Measurements from ENCODE around the gene DAZL.

DAZL gene

DNA sequence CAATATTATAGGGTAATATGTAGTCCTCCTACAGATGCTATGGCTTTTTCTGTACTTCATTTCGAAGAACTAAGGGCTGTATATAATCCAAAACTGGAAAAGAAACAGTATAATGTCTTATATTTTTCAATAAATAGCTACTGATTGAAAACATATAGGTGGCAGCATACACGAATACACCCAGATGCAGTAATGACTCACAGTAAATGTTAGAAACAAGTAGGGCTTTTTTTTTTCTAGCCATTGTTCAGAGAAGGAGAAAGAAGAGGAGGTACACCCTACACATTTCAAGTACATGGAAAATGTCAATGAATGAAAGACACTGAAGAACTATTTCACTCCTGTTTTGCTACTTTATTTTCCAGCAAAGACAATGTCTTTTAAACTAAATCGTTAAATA, 9.4 kb downstream of the DAZL start:
- DNase-seq, result no peak

DNA sequence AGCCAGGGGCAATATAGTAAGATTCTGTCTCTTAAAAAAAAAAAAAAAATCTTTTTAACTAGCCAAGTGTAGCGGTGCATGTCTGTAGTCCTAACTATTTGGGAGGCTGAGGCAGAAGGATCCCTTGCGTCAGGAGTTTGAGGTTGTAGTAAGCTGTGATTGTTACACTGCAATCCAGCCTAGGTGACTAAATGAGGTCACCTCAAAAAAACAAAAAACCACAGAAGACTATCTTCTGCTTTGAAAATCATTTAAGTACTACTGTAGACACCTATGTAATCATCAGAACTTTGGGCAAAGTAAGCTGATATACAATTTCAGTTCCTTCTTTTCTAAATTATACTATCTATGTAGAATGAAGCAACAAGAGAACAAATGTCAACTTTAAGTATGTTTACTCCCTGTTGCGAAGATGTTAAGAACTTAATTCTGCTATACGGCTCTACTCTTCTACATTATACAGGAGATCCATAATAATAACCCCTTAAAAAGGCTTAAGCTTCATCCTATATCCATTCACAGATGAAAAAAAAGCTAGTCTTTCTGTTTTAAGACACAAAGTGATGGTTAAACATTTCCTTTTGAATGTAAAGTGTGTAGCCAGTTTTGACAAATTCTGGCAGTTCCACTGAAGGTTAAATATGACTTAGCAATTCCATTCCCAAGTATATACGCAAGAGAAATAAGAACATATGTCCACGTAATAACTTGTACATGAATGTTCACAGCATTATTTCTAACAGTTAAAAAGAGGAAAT, 15.2 kb downstream of the DAZL start:
- no peak for DNase-seq

DNA sequence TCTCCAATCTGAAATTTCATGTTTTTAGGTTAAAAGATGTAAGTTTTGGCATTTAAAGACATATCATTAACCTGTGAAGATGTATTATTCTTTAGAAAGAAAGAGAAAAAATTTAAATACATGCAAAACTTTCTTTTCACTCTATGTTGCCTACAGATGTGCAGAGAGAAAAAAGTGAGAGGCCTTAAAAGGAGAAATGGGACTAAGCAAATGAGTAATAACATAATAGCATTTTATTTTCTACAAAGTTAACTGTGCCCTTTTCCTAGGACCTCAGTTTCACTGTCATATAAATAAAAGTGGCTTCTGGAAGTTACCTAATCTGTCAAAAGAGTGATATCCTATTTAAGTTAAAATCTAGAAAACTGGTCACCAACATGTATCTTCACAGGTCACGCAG, 16.1 kb downstream of the DAZL start:
- no peak for DNase-seq

DNA sequence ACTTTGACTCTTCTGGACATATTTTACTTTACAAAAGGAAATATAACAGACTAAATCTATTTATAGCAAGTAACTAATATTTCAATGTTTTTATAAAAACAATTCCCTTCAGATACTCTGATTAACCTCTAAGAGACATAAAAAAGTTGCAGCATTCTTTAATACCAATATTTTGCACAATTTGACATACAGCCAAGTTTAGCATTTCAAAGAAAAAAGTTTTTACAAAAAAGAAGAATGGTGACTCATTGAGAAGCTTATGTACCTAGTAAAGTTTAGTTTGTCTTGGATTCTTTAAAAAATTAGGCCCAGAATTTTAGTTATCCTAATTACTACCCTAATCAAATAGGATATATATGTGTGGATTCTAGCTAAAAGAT, 17.6 kb downstream of the DAZL start:
- DNase-seq, result no peak

DNA sequence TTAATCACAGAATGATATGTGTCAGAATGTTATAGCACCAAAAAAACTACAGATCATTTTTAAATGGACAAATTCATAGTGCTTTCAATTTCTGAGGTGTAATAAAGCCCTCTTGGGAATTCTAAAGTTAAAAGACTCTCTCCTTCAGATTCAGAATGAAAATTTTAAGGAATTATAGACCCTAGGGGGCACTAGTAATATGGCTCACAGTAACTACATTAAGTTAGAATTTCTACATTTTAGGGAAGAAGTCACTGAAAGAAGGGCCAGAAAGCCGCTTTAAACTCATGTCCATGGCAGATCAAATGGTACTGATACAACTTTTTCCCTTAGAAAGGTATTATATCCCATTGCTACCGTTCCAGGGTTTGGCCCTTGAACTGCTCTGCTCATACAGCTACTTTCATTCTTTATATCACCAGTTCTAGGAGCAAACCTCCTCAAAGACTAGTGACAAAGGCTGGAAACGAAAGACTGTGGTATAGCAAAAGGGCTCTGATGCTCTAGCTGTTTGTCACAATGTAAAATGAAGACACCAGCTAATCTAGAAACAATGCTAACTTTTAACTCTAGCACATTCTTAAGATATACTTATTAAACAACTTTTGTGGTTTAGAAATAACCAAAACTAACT, 18.1 kb downstream of the DAZL start:
- DNase-seq, result no peak

DNA sequence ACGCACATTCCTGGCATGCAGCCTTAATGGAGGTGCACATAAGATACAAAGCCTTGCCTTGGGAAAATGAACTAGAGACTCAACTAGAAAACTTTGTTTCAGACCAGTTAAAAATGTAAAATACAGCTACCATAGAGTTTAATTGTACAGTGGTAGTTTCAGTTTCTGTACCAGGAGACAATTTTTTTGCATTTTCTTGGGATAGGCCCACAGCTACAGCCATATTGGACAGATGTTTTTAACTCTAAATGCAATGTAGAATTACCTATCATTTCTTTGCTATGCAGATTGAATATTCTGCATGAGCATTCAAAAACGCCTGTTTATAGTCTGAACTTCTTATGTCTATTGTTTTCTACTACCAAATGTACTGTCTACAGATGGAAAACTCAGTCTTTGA, 20.3 kb downstream of the DAZL start:
- no peak for DNase-seq

DNA sequence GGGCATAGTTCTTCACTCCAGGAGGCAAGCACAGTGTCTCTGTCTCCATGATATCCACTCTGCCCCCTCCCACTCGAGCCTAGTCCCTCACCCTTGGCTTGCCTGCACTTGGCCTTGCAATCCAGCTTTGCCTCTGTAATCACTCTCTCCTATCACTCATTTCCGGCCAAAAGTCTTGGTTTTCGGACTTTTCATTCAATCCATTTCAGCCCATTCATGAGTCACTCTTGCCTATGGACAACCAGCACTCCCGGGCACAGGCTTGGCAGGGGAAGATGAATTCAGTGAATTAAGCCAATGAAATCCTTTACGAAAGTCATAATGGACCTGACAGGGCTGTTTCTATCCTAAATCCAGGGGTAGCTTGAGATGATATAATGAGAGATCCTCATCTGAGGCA, 21.7 kb downstream of the DAZL start:
- DNase-seq, result no peak

DNA sequence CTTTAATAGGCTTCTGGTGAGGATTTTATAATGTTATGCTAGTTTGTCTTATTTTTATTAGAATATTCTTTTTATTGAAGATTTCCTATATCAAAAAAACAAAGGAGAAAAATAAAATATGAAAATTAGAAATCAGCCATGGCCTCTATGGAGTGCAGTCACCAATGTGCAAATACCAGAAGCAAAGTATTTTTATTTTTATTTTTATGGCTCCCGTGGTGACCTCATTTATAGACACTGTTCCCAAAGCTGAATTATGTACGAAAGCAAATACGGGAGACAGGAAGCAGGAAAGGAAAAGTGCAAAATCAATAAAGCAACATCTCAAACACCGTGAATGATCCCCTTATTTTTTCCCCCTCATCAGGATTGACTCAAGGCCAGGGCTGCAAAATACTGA, 35.1 kb downstream of the DAZL start:
- DNase-seq, result no peak

DNA sequence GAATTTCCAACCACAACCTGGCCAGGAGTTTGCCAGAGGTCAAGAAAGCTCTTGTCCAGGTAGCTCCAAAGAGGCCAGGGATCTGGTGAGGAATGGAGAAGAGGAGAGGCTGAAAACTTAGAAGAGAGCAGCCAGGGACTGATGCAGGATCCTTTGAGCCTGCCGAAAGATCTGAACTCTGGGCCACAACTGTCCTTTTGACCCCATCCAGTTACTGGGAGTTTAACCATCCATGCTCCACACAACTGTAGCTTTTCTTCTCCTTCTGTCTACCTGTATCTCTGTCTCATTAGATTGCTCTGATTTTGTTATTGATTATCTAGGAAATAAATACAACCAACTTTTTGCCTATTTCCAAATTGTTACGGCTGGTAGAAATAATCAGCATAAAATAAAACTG, 36.7 kb downstream of the DAZL start:
- DNase-seq, result no peak

DNA sequence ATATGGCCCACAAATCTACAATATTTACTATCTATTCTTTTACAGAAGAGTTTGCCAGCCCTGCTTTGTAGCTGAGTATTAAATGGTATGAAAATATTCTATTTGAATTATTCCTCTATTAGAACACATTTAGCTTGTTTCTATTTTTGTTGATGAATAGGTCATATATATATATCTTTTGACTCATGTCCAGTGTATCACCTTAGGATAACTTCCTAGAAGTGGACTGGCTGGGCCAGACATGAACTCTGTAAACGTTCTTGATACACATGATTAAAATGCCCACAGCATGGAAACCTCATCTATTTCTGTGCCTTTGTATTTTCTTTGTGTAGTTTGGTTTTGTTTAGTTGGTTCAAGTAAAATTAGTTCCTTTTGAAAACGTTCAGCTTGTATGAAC, 37.1 kb downstream of the DAZL start:
- DNase-seq, result no peak

DNA sequence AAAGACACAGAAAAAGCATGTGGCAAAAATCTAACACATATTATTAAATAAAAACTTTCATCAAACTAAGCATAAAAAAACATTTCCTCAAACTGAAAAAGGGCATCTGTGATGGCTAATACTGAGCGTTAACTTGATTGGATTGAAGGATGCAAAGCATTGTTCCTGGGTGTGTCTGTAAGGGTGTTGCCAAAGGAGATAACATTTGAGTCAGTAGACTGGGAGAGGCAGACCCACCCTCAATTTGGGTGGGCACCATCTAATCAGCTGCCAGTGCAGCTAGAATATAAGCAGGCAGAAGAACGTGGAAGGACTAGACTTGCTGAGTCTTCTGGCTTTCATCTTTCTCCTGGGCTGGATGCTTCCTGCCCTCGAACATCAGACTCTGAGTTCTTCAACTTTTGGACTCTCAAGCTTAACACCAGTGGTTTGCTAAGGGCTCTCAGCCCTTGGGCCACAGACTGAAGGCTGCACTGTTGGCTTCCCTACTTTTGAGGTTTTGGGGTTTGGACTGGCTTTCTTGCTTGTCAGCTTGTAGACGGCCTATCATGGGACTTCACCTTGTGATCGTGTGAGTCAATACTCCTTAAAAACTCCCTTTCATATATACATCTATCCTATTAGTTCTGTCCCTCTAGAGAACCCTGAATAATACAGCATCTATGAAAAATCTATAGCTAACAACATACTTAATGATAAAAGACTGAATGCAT, 45.4 kb downstream of the DAZL start:
- DNase-seq, result no peak

DNA sequence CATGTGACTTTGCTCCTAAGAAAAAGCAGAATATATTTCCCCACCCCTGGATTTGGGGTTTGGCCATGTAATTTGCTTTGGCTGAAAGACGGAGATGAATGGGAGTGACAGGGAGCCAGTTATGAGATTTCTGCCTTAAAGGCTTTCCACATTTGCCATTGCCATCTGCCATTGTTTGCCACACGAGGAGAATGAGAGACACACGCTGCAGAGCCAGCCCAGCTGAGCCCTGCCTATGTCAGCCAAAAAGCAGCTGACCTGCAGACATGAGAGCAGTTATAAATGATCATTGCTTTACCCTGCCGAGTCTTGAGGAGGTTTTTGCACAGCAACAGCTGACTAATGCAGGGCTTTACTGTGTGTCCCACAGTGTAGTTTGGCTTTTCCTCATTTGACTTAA, 51.1 kb downstream of the DAZL start:
- no peak for DNase-seq

DNA sequence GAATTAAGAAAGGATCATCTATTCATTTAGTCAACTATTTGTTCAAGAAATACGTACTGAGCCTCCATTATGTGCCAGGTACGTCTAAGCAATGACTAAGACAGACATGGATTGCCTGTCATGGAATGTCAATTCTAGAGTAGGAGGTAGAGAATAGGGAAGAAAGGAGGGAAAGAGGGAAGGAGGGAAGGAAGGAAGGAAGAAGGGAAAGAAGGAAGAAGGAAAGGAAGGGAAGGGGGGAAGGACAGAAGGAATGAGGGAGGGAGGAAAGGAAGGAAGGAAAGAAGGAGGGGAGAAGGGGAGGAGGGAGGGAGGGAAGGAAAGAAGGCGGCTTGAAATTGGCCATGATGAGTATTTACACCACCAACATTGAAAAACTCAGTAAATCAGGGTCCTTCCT, 52.5 kb downstream of the DAZL start:
- no peak for DNase-seq

DNA sequence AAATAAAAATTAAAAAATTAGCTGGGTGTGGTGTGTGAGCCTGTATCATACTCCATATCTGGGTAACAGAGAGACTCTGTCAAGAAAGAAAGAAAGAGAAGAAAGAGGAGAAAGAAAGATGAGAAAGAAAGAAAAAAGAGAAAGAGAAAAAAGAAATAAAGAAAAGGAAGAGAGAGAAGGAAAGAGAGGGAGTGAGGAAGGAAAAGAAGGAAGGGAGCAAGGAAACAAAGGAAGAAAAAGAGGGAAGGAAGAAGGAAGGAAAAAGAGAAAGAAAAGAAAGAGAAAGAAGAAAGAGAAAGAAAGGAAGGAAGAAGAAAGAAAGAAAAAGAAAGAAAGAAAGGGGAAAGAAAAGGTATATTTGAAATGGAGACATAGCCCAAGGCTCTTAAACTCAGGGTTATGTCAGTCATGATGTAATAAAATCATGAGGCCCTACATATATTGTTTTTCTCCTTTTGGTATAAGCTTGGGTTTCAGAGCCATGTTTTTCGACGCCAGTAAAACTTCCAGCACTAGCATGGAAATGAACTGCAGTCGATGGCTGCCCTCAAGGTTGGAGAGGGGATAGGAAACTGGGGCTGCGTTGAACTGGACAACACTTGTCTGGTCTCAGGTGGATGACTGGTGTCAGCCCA, 53.8 kb downstream of the DAZL start:
- DNase-seq, result no peak

DNA sequence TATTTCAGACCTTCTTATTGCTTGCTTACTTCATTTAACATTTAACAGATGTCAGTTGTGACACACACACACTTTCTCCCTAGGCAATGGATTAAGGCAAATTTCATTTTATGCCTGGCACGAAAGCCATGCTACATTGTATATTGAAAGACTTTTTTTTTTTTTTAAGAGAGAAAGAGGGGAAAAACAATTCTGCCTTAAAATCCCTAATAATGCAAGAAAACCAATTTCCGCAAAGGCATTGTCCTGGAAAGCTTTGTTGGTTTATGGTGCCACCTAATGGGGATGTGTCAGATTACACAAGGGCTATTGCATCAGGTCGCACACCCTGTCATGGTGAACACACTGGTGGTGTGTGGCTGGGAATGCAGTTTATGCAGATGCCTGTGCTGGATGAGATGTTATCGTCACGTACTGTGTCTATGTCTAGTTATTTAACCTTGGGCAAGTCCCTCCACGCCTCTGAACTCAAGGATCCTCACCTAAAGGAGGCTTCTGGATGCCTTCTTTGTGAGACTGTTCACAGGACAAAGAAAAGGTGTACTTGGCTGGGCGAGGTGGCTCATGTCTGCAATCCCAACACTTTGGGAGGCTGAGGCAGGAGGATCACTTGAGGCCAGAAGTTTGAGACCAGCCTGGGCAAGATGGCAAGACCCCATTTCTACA, 54.4 kb downstream of the DAZL start:
- peak in 1 of 2 experiments; percentile 55 for DNase-seq

DNA sequence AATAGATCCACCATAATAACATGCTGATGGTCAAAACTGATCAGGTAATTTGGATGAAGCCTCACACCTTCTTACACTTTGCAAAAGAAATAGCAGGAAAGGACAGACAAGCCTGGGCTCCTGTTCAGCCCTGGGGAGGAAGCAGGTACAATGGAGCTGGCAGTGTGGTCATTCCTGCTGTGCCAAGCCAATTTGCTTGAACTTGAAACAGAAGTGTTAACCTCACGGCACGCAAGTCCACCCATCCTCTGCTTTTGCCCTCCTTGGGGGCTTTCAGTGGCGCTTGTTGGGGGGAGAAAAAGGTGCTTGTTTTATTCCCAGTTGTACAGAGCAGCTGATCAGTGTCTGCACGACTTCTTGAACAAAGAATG, 54.9 kb downstream of the DAZL start:
- DNase-seq, result peak in 1 of 2 experiments; percentile 9

DNA sequence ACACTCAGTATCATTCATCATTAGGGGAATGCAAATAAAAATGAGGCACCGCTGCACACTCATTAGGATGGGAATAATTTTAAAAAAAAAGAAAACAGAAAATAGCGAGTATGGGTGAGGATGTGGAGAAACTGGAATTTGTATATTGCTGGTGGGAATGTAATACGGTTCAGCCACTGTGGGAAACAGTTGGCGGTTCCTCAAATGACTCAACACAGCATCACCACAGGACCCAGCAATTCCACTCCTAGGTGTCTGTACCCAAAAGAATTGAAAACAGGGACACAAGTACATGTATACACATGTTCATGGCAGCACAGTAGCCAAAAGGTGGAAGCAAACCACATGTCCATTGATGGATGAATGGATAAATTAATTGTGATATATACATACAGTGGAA, 56.5 kb downstream of the DAZL start:
- DNase-seq, result no peak

DNA sequence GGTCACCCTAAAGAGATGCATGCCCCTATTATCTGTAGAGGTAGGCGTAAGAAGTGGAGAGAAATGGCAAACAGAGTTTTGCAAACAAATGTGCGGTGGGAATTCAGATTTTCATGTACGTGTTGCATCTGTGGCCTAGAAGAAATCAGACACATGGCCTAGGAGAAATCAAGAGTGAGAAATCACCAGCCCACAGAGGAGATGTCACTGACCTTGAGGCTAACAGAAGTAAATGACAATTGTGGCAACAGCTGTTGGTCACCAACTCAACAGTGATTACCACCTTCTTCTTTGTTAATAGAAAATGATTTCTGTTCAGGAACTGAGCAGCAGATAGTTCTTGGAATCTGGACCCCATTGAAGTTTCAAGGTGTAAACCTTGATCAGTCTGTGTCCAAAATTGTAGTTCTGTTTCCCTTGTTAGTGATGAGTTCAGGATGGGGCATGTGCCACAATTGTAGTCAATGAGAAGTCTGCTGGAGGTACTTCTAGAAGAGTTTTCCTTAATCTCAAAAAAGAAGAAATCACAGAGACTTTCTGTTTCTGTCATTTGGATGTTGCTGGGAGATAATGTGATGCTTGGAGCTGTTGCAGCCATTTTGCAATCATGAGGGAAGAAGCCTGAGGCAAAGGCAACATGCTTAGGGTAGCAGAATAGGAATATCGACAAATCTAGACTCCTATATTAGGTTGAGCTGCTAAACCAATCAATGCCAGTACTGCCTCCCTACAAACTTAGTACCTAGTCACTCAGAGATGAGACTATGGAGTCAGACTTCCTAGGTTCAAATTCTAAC, 57.5 kb downstream of the DAZL start:
- DNase-seq, result no peak

DNA sequence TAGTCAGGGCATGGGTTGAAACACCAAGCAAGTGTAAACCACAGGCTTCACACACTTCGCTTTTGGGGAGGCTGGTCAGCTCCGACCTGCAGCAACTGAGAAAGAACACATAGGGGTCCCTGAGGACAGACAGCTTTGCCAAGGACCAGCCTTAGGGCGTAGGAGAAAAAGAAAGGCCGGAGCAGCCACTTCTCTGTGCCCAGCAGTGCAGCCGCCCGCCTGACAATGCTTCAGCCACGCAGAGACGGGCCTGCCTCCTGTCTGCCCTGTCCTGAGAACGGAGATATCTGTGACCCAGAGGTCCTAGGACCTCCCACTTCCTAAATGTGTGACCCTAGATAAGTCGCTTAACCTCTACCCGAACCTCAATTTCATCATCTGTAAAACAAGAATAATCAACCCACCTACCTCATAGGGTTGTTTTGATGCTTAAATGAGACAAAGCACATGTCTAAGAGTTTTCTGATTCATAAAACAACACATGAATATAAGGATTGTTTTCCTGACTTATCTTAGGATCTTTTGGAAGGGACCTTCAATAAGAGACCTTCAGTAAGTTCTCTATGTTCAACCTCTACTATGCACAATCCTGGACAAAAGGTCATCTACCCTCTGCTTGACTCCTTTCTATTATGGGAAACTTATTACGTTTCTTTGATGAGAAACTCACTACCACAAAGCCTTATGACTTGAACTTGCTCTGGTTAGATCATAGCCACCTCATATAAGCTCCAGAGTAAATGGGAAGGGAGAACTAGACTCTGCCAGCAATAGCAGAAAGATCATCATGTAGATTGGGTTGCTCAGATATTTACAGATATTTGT, 58.8 kb downstream of the DAZL start:
- no peak for DNase-seq

DNA sequence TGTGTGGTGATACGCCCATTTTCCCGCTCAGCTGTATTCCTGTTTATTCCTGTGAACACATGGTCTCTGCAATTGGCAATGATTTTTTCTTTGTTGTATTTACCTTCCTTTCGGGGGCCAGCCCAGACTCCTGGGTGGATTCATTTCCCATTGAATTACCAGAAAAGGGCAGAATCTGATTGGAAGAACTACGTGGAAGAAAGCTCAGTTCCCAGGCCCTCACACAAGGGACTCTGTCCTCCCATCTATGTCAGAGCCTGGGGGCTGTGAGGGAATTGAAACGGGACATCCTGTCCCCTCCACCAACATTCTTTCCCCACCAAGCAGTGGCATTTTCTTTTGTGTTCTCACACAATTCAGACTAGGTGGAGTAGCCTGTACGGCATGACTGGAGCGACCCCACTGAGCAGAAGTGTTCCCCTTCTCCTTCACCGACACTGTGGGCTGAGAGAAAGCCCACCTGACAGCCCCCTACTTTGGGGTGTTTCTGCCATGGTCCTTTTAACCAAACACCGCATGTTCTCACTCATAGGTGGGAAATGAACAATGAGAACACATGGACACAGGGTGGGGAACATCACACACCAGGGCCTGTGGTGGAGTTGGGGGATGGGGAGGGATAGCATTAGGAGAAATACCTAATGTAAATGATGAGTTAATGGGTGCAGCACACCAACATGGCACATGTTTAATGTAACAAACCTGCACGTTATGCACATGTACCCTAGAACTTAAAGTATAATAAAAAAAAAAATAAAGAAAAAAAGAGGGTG, 59.6 kb downstream of the DAZL start:
- DNase-seq, result no peak
